Retinal pigment epithelial cell (primary cell): ENCODE results near the gene VAV3.
"Not testable (repeated sequence)": the region's sequence is repeated elsewhere in the genome, so short reads cannot be mapped to it uniquely, and the experiment has no call there.

ENCODE experiments used
- DNase-seq: peaks from one replicate; pipeline ENCODE4 v3.0.0-alpha.2; 2010; ENCODE audit warnings: low read depth
- H3K4me3 ChIP-seq: 2 replicates; pipeline ENCODE4 v1.5.1; 2011; ENCODE audit warnings: mild to moderate bottlenecking, low read length, control low read depth, moderate library complexity
- CTCF ChIP-seq: conservative IDR thresholded peaks from 2 replicates; pipeline ENCODE4 v1.5.1; 2011; ENCODE audit warnings: low read depth, low read length, control low read depth, inconsistent platforms

Gene VAV3

GRCh38 chr1:107895403-107896191 is 69.4 kb downstream of the VAV3 start:
- no peak for TF ChIP-seq CTCF
- no peak for DNase-seq
- no peak overlapping the region for H3K4me3 ChIP-seq

- DNase-seq: no peak
- H3K4me3 ChIP-seq: no peak overlapping the region
- TF ChIP-seq CTCF: no peak
Measured at GRCh38 chr1:107894605-107895004, 70.4 kb downstream of the VAV3 start.

- not testable (repeated sequence) for H3K4me3 ChIP-seq, DNase-seq
Measured at GRCh38 chr1:107893350-107893749, 71.6 kb downstream of the VAV3 start.

GRCh38 chr1:107889524-107889923 is 75.5 kb downstream of the VAV3 start:
- H3K4me3 ChIP-seq: no peak overlapping the region
- no peak for TF ChIP-seq CTCF
- no peak for DNase-seq

GRCh38 chr1:107883562-107883961 is 81.4 kb downstream of the VAV3 start:
- H3K4me3 ChIP-seq: no peak overlapping the region
- DNase-seq: no peak
- no peak for TF ChIP-seq CTCF

GRCh38 chr1:107879927-107880326 is 85.1 kb downstream of the VAV3 start:
- no peak overlapping the region for H3K4me3 ChIP-seq
- TF ChIP-seq CTCF: no peak
- no peak for DNase-seq

GRCh38 chr1:107879346-107879745 is 85.6 kb downstream of the VAV3 start:
- H3K4me3 ChIP-seq: no peak overlapping the region
- no peak for DNase-seq
- no peak for TF ChIP-seq CTCF

- no peak for TF ChIP-seq CTCF
- no peak for DNase-seq
- H3K4me3 ChIP-seq: no peak overlapping the region
Measured at GRCh38 chr1:107877745-107878144, 87.2 kb downstream of the VAV3 start.
